Hematopoietic multipotent progenitor cell (in vitro differentiated cells): ENCODE data around the gene ZNF326. TPM values are rescaled to one million over a fixed set of nuclear protein-coding genes. Genes with fewer than 3 reads are reported as not detected.
"Not testable (repeated sequence)": the region's sequence is repeated elsewhere in the genome, so short reads cannot be mapped to it uniquely, and the experiment has no call there.

Experiments used
- DNase-seq, 3 donors: peaks; one replicate each; pipeline ENCODE4 v3.0.0-alpha.2; 2011 to 2015; ENCODE audit warnings: low read depth in 2 of 3, low spot score in 2 of 3
- total RNA-seq: library from RNA; depleted of rRNA; stranded (reverse); fragments of >200 nt; gene quantifications from one replicate; pipeline ENCODE4 v1.2.3, GENCODE V29; 2012

Gene ZNF326
- total RNA-seq, 1 donor = 12.4 TPM

DNA sequence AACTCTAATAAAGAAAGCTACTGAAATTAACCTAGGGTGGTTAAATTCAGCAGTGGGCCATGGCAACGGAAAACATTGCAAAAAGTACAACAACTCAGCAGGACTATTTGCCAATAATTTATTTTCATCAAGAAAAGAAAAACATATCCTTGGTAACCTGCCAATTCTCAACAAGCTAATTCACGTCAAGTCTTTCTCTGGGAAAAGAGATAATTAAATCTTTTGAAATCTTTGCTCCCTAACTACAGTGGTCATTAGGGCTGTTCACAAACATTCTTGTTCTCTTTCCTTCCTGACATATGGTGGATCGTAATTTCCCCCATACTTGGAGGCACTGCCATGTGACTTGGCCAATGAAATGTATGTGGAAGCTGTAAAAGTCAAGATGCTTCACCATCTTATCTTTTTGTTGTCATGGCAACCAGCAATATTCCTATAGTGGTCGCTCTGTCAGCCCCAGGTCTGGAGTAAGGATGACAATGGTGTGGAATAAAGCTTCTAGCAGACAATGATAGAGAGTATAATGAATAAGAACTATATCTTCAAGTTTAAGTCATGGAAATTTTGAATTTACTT is 29.6 kb upstream of the ZNF326 start:
- no peak for DNase-seq

DNA sequence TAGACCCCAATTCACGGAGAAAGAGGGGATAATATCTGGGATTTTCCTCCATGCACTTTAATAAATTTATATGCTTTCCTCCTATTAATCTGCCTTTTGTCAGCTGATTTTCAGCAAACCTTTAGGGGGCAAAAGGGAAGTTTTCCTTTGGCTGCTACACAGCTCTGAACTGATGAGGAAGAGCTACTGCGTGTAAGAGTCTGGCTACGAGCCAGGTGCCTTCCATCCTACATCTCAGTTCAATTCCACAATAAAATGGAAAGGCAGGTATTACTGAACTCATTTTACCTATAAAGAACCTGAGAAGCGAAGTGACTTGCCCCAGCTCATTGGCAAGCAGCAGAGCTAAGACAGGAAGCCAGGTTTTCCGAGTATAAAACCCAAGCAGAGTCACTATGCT is 28.3 kb upstream of the ZNF326 start:
- DNase-seq = peak in 1 of 3 donors; percentile 31

DNA sequence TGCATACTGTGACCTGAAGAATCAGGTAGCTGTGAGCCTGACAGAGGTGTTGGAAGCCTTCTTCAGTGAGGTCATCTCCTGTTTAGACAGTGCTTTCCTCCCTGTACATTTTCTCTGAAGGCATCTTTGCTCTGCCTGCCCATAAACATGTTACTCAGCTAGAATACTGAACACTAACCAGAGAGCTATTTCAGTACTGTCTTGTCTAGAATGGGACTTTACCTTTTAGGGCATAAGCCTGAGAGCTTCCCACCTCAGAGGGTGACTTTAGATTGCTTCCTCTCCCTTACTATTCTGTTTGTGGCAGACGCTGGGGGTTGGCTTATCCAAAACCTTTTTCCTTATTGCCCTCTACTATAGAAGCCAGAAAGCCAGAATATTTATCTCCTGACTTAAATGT is 23.3 kb upstream of the ZNF326 start:
- no peak for DNase-seq

DNA sequence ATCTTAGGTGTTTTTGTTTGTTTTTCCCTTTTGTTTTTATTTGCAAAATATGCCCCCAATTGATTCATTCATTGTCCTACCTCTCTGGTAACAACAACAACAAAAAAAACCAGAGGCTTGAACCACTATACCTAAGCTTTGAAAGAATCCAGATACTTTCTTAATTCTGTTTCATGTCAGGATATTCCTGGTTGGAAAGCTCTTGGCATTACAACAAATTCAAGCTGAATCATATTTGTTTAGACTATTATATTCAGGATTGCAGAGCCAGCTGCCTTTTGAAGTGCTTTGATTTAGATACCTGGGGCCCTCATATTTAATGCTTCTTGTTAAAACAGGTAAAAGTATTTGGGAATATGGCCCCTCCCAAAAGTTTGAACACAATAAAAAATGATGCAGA is 22.9 kb upstream of the ZNF326 start:
- no peak for DNase-seq

- DNase-seq = peak in 1 of 3 donors; percentile 69
Observed at GRCh38 chr1:89973471-89974127, 21.3 kb upstream of the ZNF326 start.

- DNase-seq = no peak
Observed at GRCh38 chr1:89974256-89974655, 20.7 kb upstream of the ZNF326 start.

DNA sequence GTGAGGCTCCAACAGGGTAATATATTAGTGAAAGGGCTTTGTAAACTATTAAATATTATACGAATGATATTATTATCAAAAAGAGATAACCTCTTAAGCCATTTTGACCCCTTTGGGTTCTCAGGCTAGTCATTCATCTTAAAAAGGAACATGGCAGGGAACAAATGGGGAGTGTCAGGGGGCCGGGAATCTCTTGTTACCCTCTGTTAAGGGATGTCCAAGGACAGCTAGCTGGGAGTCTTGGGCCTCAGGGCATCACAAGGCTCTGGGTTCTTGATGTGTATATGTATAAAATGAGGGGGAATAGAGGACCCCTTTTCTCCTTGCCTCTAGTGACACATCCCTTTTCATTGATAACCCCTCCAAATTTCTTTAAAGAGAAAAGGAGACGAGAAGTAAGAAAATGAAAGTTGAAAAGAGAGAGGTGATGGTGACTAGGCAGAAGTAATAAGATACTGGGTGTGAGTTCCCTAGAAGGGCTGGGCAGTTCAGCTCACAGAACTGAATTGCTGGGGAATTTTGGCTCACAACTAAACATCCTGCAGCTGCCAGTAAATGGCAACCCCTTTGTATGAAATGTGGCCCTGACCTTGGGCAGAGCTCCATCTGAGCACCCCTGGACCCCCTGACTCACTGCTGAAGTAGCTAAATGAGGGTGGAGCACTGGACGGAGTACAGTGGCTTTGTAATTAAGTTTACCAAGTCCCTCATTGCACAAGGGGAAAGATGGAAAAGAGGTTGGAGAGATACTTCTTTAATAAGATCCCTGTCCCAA is 20.0 kb upstream of the ZNF326 start:
- DNase-seq = no peak

DNA sequence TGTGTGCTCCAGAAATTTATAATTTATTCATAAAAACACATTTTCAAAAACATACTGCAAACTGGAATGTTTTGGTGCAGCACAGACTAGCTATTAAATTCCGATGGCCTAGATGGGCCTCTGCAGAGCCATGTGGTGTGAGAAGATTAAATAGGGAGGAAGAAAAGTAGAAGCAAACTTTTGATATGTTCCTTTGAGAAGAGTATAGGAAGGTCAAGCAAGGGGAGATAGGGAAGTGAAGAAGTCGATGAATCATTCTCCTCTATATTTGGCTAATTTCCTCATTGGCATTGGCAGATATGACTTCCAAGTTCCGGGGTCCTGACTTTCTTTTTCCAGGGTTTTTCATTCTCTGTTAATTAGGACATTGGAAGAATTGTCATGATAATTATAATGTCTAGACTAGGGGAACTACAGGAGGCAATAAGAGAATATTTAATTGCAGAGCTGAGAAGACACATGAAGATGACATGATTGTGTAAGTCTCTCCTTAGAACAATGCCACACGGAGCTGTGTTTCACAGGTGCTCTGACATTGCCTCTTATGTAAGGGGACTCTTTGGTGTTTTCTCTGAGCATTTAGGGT is 19.3 kb upstream of the ZNF326 start:
- DNase-seq = no peak

- no peak for DNase-seq
Observed at GRCh38 chr1:89978755-89979154, 16.2 kb upstream of the ZNF326 start.

GRCh38 chr1:89980605-89981004 is 14.3 kb upstream of the ZNF326 start:
- no peak for DNase-seq

DNA sequence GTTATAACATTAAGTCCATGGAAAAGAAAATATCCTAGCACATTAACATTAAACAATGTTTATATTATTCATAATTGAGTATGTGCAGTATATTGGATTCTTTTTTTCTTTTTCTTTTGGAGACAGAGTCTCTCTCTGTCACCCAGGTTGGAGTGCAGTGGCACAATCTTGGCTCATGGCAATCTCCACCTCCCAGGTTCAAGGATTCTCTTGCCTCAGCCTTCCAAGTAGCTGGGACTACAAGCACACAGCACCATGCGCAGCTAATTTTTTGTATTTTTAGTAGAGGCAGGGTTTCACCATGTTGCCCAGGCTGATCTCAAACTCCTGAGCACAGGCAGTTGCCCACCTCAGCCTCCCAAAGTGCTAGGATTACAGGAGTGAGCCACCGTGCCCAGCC is 12.1 kb upstream of the ZNF326 start:
- DNase-seq = not testable (repeated sequence)

DNA sequence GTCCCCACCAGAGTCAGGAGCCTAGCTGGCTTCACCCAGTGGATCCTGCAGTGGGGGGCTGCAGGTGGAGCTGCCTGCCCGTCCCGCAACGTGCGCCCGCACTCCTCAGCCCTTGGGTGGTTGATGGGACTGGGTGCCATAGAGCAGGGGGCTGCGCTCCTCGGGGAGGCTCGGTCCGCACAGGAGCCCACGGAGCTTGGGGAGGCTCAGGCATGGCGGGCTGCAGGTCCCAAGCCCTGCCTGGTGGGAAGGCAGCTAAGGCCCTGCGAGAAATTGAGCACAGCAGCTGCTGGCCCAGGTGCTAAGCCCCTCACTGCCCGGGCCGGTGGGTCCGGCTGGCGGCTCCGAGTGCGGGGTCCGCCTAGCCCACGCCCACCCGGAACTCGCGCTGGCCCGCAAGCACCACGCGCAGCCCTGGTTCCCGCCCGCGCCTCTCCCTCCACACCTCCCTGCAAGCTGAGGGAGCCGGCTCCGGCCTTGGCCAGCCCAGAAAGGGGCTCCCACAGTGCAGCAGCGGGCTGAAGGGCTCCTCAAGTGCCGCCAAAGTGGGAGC is 10.3 kb upstream of the ZNF326 start:
- DNase-seq = not testable (repeated sequence)

DNA sequence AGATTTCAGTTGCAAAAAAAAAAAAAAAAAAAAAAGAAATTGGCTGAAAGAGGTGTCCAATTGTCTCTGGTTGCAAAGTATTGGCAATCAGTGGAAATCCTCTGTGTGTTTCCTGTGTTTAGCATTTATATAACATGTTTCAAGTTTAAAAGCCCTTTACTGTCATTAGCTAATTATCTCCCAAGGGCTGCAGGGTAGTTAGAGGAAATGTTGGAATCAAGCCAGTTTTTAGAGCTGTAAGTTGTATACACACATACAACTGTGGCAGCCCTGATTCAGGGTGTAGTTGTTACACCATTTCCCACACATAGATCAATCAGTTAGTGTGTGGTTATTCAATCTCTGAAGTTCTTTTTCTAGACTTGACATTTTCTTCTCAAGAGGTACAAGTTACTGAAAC is 8.9 kb upstream of the ZNF326 start:
- no peak for DNase-seq

GRCh38 chr1:89987159-89987819 is 7.6 kb upstream of the ZNF326 start:
- DNase-seq = peak; percentile 39 to 86 (median 67)

DNA sequence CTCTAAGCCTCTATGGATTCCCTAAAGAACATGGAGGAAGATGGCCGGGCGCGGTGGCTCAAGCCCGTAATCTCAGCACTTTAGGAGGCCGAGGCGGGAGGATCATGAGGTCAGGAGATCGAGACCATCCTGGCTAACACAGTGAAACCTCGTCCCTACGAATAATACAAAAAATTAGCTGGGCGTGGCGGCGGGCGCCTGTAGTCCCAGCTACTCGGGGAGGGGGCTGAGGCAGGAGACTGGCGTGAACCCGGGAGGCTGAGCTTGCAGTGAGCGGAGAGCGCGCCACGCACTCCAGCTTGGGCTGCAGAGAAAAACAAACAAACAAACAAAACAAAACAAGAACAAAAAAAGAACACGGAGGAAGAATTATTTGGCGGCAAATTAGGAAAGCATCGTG is 5.8 kb upstream of the ZNF326 start:
- no peak for DNase-seq

DNA sequence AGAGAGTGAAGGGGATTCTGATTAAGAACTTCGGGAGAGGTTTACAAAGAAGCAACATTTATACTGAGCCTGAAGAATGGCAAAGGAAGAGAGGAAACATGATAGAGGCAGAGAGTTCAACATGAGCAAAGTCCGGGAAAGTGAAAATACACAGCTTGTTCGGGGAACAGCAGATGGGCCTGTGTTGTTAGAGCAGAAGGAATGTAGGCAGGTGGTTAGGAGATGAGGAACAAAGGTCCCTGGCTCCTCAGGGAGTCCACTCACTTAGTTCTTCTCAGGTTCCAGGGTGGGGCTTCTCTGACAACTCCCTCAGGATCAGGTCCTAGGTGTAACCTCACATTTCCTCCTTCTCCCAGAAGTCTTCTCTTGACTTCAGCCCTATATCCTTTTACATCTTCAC is 5.1 kb upstream of the ZNF326 start:
- DNase-seq = no peak

- no peak for DNase-seq
Observed at GRCh38 chr1:89990976-89991831, 3.7 kb upstream of the ZNF326 start.

DNA sequence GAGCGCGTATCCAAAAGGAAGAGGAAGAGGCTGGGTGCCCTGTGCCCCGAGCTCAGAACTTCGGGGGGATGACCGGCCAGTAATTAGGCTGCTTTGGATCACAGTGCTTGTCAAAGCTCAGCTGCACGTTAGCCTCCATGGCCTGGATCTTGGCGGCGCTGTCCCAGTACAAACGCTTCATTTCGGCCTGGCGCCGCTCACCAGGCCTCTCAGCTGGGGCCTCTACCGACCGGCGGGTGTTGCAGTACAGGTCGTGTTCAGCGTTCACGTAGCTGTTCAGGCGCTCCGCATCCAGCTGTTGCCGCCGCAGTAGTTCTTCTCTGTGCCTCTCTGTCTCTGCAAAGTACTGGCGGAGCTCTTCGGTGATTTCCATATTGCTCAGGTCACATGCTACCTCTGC is 1.4 kb upstream of the ZNF326 start:
- no peak for DNase-seq

GRCh38 chr1:89994231-89994804 is 592 bp upstream of the ZNF326 start:
- DNase-seq = no peak
